ENCODE results near the gene DDX5. TPM values are rescaled to one million over a fixed set of nuclear protein-coding genes. Genes with fewer than 3 reads are reported as not detected.

Gene DDX5
- total and polyA plus RNA-seq, 2 of the 13 experiments (the other 11 are each of a cell fraction or from before 2014, with no cell fraction given): 503 to 684 TPM

DNA sequence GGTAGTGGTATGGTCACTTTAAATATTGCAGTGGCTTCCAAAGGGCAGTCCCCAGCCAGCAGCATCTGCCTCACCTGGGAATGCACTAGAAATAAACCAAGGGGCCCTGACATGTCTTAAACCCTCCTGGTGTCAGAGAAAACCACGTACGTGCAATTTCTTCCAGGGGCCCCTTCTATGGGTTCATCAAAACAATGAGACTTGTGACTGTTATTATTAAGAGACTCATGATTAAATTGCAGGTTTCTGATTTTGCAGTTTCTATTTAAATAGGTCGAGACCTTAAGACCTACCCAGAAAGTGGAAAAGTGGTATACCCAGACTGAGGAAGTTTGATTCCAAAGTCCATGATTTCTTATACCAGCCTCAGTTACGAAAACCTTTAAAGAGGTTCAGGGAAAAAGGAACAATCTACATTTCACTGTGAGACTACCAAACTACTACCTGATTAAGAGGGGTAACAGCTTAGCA lies 8.5 kb downstream of the DDX5 start (continued):
- TF ChIP-seq, protein P1, sequence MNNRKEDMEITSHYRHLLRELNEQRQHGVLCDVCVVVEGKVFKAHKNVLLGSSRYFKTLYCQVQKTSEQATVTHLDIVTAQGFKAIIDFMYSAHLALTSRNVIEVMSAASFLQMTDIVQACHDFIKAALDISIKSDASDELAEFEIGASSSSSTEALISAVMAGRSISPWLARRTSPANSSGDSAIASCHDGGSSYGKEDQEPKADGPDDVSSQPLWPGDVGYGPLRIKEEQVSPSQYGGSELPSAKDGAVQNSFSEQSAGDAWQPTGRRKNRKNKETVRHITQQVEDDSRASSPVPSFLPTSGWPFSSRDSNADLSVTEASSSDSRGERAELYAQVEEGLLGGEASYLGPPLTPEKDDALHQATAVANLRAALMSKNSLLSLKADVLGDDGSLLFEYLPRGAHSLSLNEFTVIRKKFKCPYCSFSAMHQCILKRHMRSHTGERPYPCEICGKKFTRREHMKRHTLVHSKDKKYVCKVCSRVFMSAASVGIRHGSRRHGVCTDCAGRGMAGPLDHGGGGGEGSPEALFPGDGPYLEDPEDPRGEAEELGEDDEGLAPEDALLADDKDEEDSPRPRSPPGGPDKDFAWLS (CRISPR knock-in tag; IDR thresholded peaks at IDR 0.05; ENCODE audit: borderline replicate concordance): no peak
- TF ChIP-seq MED8 (CRISPR knock-in tag; IDR thresholded peaks at IDR 0.05; ENCODE audit: insufficient replicate concordance) (no peak), ZNF775 (CRISPR knock-in tag; IDR thresholded peaks at IDR 0.05; ENCODE audit: borderline replicate concordance) (0 out of 2 replicates have a peak, but pooled peaks have one; percentile 2), ZNF292 (CRISPR knock-in tag; IDR thresholded peaks at IDR 0.05; ENCODE audit: borderline replicate concordance, low read depth) (no peak), AGO1 (IDR thresholded peaks at IDR 0.05; ENCODE audit: low read depth, low read length, poor library complexity, severe bottlenecking) (no peak), ZNF619 (CRISPR knock-in tag; IDR thresholded peaks at IDR 0.05) (no peak), ZNF225 (CRISPR knock-in tag; IDR thresholded peaks at IDR 0.05) (no peak), ZNF7 (CRISPR knock-in tag; IDR thresholded peaks at IDR 0.05) (no peak), NFRKB (IDR thresholded peaks at IDR 0.05) (no peak), ZNF24 (IDR thresholded peaks at IDR 0.05) (no peak; the same call in 1 of the 2 replicates), YEATS2 (CRISPR knock-in tag; IDR thresholded peaks at IDR 0.05; ENCODE audit: borderline replicate concordance) (no peak), SAP130 (CRISPR knock-in tag; IDR thresholded peaks at IDR 0.05; ENCODE audit: low read depth) (no peak), ATF1 (CRISPR knock-in tag; IDR thresholded peaks at IDR 0.05) (no peak), RBM22 (optimal IDR thresholded peaks at IDR 0.05; ENCODE audit: low read length) (peak; percentile 1), ZNF564 (CRISPR knock-in tag; IDR thresholded peaks at IDR 0.05) (peak; percentile 48; the same call in 1 of the 2 replicates), ZFP36 (IDR thresholded peaks at IDR 0.05; ENCODE audit: borderline replicate concordance, low read depth, low read length, partially characterized antibody) (no peak), ZNF317 (CRISPR knock-in tag; IDR thresholded peaks at IDR 0.05) (no peak), MEF2D (CRISPR knock-in tag; IDR thresholded peaks at IDR 0.05) (no peak), TCF7 (IDR thresholded peaks at IDR 0.05; ENCODE audit: low read depth) (no peak), GABPB1 (CRISPR knock-in tag; IDR thresholded peaks at IDR 0.05) (no peak), ZNF121 (CRISPR knock-in tag; IDR thresholded peaks at IDR 0.05) (no peak), HNRNPUL1 (IDR thresholded peaks at IDR 0.05; ENCODE audit: low read depth, low read length) (no peak), ZNF329 (CRISPR knock-in tag; IDR thresholded peaks at IDR 0.05; ENCODE audit: low read depth) (no peak), SP4 (CRISPR knock-in tag; IDR thresholded peaks at IDR 0.05) (no peak), SMC3 (IDR thresholded peaks at IDR 0.05; ENCODE audit: low read length) (0 out of 2 replicates have a peak, but pooled peaks have one; percentile 1), PLRG1 (conservative IDR thresholded peaks at IDR 0.05) (no peak), KLF11 (CRISPR knock-in tag; IDR thresholded peaks at IDR 0.05) (no peak), ZEB1 (IDR thresholded peaks at IDR 0.05; ENCODE audit: insufficient replicate concordance, low read depth) (no peak)
- TF ChIP-seq, protein P2, sequence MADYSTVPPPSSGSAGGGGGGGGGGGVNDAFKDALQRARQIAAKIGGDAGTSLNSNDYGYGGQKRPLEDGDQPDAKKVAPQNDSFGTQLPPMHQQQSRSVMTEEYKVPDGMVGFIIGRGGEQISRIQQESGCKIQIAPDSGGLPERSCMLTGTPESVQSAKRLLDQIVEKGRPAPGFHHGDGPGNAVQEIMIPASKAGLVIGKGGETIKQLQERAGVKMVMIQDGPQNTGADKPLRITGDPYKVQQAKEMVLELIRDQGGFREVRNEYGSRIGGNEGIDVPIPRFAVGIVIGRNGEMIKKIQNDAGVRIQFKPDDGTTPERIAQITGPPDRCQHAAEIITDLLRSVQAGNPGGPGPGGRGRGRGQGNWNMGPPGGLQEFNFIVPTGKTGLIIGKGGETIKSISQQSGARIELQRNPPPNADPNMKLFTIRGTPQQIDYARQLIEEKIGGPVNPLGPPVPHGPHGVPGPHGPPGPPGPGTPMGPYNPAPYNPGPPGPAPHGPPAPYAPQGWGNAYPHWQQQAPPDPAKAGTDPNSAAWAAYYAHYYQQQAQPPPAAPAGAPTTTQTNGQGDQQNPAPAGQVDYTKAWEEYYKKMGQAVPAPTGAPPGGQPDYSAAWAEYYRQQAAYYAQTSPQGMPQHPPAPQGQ (CRISPR knock-in tag; IDR thresholded peaks at IDR 0.05; ENCODE audit: borderline replicate concordance): no peak
- TF ChIP-seq, protein P3, sequence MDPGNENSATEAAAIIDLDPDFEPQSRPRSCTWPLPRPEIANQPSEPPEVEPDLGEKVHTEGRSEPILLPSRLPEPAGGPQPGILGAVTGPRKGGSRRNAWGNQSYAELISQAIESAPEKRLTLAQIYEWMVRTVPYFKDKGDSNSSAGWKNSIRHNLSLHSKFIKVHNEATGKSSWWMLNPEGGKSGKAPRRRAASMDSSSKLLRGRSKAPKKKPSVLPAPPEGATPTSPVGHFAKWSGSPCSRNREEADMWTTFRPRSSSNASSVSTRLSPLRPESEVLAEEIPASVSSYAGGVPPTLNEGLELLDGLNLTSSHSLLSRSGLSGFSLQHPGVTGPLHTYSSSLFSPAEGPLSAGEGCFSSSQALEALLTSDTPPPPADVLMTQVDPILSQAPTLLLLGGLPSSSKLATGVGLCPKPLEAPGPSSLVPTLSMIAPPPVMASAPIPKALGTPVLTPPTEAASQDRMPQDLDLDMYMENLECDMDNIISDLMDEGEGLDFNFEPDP (CRISPR knock-in tag; conservative IDR thresholded peaks at IDR 0.05): 0 out of 2 replicates have a peak, but pooled peaks have one; percentile 41

All from HepG2 (cell line).